Measurements from ENCODE around the gene FTMT.

FTMT gene

GRCh38 chr5:121841892-121842291 lies 9.8 kb upstream of the FTMT start:
- no peak for TF ChIP-seq CTCF (IDR thresholded peaks at IDR 0.05; ENCODE audit: insufficient read depth, low read depth, low read length, missing control alignments)
- H3K4me3 ChIP-seq (ENCODE audit: low read depth, low read length) = no peak overlapping the region
- DNase-seq (ENCODE audit: low read depth) = no peak

- no peak for DNase-seq (ENCODE audit: low read depth)
- H3K4me3 ChIP-seq (ENCODE audit: low read depth, low read length) = no peak overlapping the region
- no peak for TF ChIP-seq CTCF (IDR thresholded peaks at IDR 0.05; ENCODE audit: insufficient read depth, low read depth, low read length, missing control alignments)
These were observed 1.4 kb upstream of the FTMT start for GRCh38 chr5:121850272-121850671.

- no peak overlapping the region for H3K4me3 ChIP-seq (ENCODE audit: low read depth, low read length)
- no peak for TF ChIP-seq CTCF (IDR thresholded peaks at IDR 0.05; ENCODE audit: insufficient read depth, low read depth, low read length, missing control alignments)
- no peak for DNase-seq (ENCODE audit: low read depth)
These were observed 2.2 kb downstream of the FTMT start for GRCh38 chr5:121853850-121854249.

- DNase-seq (ENCODE audit: low read depth) = no peak
- TF ChIP-seq CTCF (IDR thresholded peaks at IDR 0.05; ENCODE audit: insufficient read depth, low read depth, low read length, missing control alignments) = no peak
- no peak overlapping the region for H3K4me3 ChIP-seq (ENCODE audit: low read depth, low read length)
These were observed 11.1 kb downstream of the FTMT start for GRCh38 chr5:121862801-121863200.

GRCh38 chr5:121863753-121864285 lies 12.1 kb downstream of the FTMT start:
- no peak overlapping the region for H3K4me3 ChIP-seq (ENCODE audit: low read depth, low read length)
- TF ChIP-seq CTCF (IDR thresholded peaks at IDR 0.05; ENCODE audit: insufficient read depth, low read depth, low read length, missing control alignments) = no peak
- no peak for DNase-seq (ENCODE audit: low read depth)

GRCh38 chr5:121867403-121867802 lies 15.7 kb downstream of the FTMT start:
- no peak for TF ChIP-seq CTCF (IDR thresholded peaks at IDR 0.05; ENCODE audit: insufficient read depth, low read depth, low read length, missing control alignments)
- H3K4me3 ChIP-seq (ENCODE audit: low read depth, low read length) = no peak overlapping the region
- DNase-seq (ENCODE audit: low read depth) = no peak

GRCh38 chr5:121870489-121870888 lies 18.8 kb downstream of the FTMT start:
- DNase-seq (ENCODE audit: low read depth) = no peak
- TF ChIP-seq CTCF (IDR thresholded peaks at IDR 0.05; ENCODE audit: insufficient read depth, low read depth, low read length, missing control alignments) = no peak
- H3K4me3 ChIP-seq (ENCODE audit: low read depth, low read length) = no peak overlapping the region

All from GM12865 (cell line).